Measurements from ENCODE around the gene PLCL2. TPM values are rescaled to one million over a fixed set of nuclear protein-coding genes. Genes with fewer than 3 reads are reported as not detected.

The PLCL2 gene
- total and polyA plus RNA-seq, 4 donors = 1.5 to 16.5 (median 9.4) TPM

- Histone ChIP-seq H3K4me3 (ENCODE audit: low read depth in 1 of 3, low read length in 3 of 3) (no peak overlapping the region), H3K9me3 (ENCODE audit: control insufficient read depth in 4 of 4, low read length in 3 of 4) (no peaks in the 10 kb centered on the region), H3K4me1 (ENCODE audit: control insufficient read depth in 4 of 4, insufficient read depth in 4 of 4, low read length in 3 of 4) (peaks cover 0 to 14% (median 0%) of the 10 kb centered on the region in 4 donors), H3K27me3 (ENCODE audit: control insufficient read depth in 4 of 4, insufficient read depth in 4 of 4, low read length in 3 of 4) (no peaks in the 10 kb centered on the region), H3K27ac (ENCODE audit: low read depth in 1 of 2, low read length in 2 of 2) (no peak overlapping the region), H3K36me3 (ENCODE audit: control insufficient read depth in 4 of 4, insufficient read depth in 3 of 4, low read depth in 1 of 4, low read length in 3 of 4) (no peaks in the 10 kb centered on the region), H3K9ac (ENCODE audit: low read depth in 1 of 2, low read length in 2 of 2) (no peak overlapping the region)
- no peak for TF ChIP-seq FOXA1 (IDR thresholded peaks at IDR 0.05)
- TF ChIP-seq, protein P1, sequence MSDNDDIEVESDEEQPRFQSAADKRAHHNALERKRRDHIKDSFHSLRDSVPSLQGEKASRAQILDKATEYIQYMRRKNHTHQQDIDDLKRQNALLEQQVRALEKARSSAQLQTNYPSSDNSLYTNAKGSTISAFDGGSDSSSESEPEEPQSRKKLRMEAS (IDR thresholded peaks at IDR 0.05) = no peak
- TF ChIP-seq RAD21 (IDR thresholded peaks at IDR 0.05) = no peak
- TF ChIP-seq, protein P2, sequence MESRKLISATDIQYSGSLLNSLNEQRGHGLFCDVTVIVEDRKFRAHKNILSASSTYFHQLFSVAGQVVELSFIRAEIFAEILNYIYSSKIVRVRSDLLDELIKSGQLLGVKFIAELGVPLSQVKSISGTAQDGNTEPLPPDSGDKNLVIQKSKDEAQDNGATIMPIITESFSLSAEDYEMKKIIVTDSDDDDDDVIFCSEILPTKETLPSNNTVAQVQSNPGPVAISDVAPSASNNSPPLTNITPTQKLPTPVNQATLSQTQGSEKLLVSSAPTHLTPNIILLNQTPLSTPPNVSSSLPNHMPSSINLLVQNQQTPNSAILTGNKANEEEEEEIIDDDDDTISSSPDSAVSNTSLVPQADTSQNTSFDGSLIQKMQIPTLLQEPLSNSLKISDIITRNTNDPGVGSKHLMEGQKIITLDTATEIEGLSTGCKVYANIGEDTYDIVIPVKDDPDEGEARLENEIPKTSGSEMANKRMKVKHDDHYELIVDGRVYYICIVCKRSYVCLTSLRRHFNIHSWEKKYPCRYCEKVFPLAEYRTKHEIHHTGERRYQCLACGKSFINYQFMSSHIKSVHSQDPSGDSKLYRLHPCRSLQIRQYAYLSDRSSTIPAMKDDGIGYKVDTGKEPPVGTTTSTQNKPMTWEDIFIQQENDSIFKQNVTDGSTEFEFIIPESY (IDR thresholded peaks at IDR 0.05) = no peak
- TF ChIP-seq YY1 (IDR thresholded peaks at IDR 0.05) = no peak
- no peak for TF ChIP-seq NR2F2 (IDR thresholded peaks at IDR 0.05)
- TF ChIP-seq JUND (IDR thresholded peaks at IDR 0.05) = no peak
- no peak for TF ChIP-seq CTCF (IDR thresholded peaks at IDR 0.05; ENCODE audit: low read depth, low read length, missing input control)
- TF ChIP-seq TAF1 (conservative IDR thresholded peaks at IDR 0.05) = no peak
- TF ChIP-seq SP1 (IDR thresholded peaks at IDR 0.05) = no peak
- TF ChIP-seq REST (IDR thresholded peaks at IDR 0.05) = no peak
- TF ChIP-seq RXRA (IDR thresholded peaks at IDR 0.05) = no peak
- no peak for TF ChIP-seq GABPA (IDR thresholded peaks at IDR 0.05 in 1 of 2, conservative IDR thresholded peaks at IDR 0.05 in 1 of 2)
- TF ChIP-seq EGR1 (IDR thresholded peaks at IDR 0.05; ENCODE audit: low read depth in 2 of 2) = no peak
- TF ChIP-seq FOXA2 (IDR thresholded peaks at IDR 0.05) = no peak
- no peak for TF ChIP-seq HNF4A (conservative IDR thresholded peaks at IDR 0.05)
- TF ChIP-seq HNF4G (IDR thresholded peaks at IDR 0.05) = no peak
- no peak for TF ChIP-seq ATF3 (IDR thresholded peaks at IDR 0.05)
- no peak for DNase-seq (ENCODE audit: low spot score)
- 73% methylated on average over 3 of the region's 3 CpGs for WGBS
Observed at GRCh38 chr3:17033516-17034168, 148.9 kb downstream of the PLCL2 start.
